Ovary (tissue), 9 donors: ENCODE data around the gene SLC7A1. TPM values are rescaled to one million over a fixed set of nuclear protein-coding genes. Genes with fewer than 3 reads are reported as not detected.

Experiments
- DNase-seq, 5 donors: peaks; one replicate each; pipeline ENCODE4 v3.0.0-alpha.2; 2019 to 2020
- H3K27ac ChIP-seq, 2 donors: fragments of 200-600 bp; one replicate each; pipeline versions ENCODE4 v1.5.1 to v1.8.0; 2019 to 2022
- H3K27me3 ChIP-seq: fragments of 200-600 bp; one replicate; pipeline ENCODE4 v1.8.0; 2022
- H3K36me3 ChIP-seq: fragments of 200-600 bp; sonication (generic); one replicate; pipeline ENCODE4 v1.5.1; 2019
- H3K4me1 ChIP-seq: one replicate; pipeline ENCODE4 v1.8.1; 2013; ENCODE audit warnings: mild to moderate bottlenecking, moderate library complexity; ENCODE audit not compliant: insufficient read depth
- H3K4me3 ChIP-seq: fragments of 200-600 bp; sonication (generic); one replicate; pipeline ENCODE4 v1.5.1; 2017
- H3K9me3 ChIP-seq, 2 donors: fragments of 200-600 bp in 1 of 2; sonication (generic) in 1 of 2; one replicate each; pipeline versions ENCODE4 v1.5.1 to v1.8.1; 2013 to 2019; ENCODE audit warnings: mild to moderate bottlenecking in 1 of 2, moderate library complexity in 1 of 2
- CTCF ChIP-seq, 3 donors: fragments of 450-650 bp in 2 of 3; fragments of 200-600 bp in 1 of 3; IDR thresholded peaks; one replicate each; pipeline versions ENCODE4 v1.5.1 to v1.8.0; 2016 to 2022; ENCODE audit warnings: antibody characterized with exemption in 3 of 3, mild to moderate bottlenecking in 1 of 3
- EP300 ChIP-seq: sonication (generic); formaldehyde crosslinking; IDR thresholded peaks from one replicate; pipeline ENCODE4 v1.6.1; 2017; ENCODE audit warnings: antibody characterized with exemption
- POLR2A ChIP-seq: fragments of 450-650 bp; IDR thresholded peaks from one replicate; pipeline ENCODE4 v1.6.1; 2017; ENCODE audit warnings: antibody characterized with exemption, mild to moderate bottlenecking, moderate library complexity
- WGBS, 3 donors: extraction: QIAGEN DNeasy Blood & Tissue Kit in 1 of 3; methylation state at CpG; one replicate each; pipeline versions ENCODE4 v1.1.5 to v1.1.7; 2013 to 2017; 5-methylcytosine and 5-hydroxymethylcytosine counted together
- intact Hi-C, 4 donors: fragments of 100-400 bp; cut with DNase I; formaldehyde crosslinking; loops; one replicate each; pipeline versions ENCODE4 v1.11.0 to v1.15.1; 2022 to 2023
- polyA plus RNA-seq, 2 donors: library from polyadenylated mRNA; stranded (reverse); fragments of 200-250 nt in 1 of 2; fragments of 350-450 nt in 1 of 2; fragmentation: Illumina TruSeq in 1 of 2; extraction: RNeasy Lipid Tissue Mini Kit (QIAGEN cat#74804) in 1 of 2; gene quantifications; one replicate each; pipeline ENCODE4 v1.2.3, GENCODE V29; 2013 to 2014
- total RNA-seq, 7 donors: library from RNA; depleted of rRNA in 2 of 7; stranded (reverse); fragments of >200 nt in 2 of 7; fragmentation: NEBNext Ultra II Directional in 3 of 7; extraction: Animal tissue kit (Norgen Biotek cat#: 25700) in 3 of 7; gene quantifications; one replicate each; pipeline versions ENCODE4 v1.1.0 to v1.2.4, GENCODE V29; 2016 to 2023
- donor health status: DM: no; HTN: no; CAD: no; lungs with moderate emphysema.
- donor health status: DM: no; HTN: no; CAD: no.
- donor health status: Bipolar disorder and iron deficiency.
- donor health status: DM: yes; HTN: yes; CAD: no.
- donor health status: DM: no; HTN: no; CAD: no.
- donor health status: DM: yes; HTN: yes; CAD: no.

Gene SLC7A1
- total and polyA plus RNA-seq, 9 donors: 3.3 to 98.7 (median 14.0) TPM

- 78 to 90% (median 86%) methylated on average over 7 of the region's 7 CpGs for WGBS, 3 donors
- Histone ChIP-seq H3K27me3 (no peaks in the 10 kb centered on the region), H3K27ac (no peak overlapping the region), H3K4me3 (no peak overlapping the region), H3K4me1 (peaks cover 4% of the 10 kb centered on the region), H3K36me3 (no peaks in the 10 kb centered on the region), H3K9me3 (no peaks in the 10 kb centered on the region)
- no peak for DNase-seq
- no peak for TF ChIP-seq POLR2A
- TF ChIP-seq CTCF (IDR thresholded peaks at IDR 0.05): no peak
- no peak for TF ChIP-seq EP300
- intact Hi-C loops: no loop called here
These were observed 46.8 kb downstream of the SLC7A1 start for GRCh38 chr13:29548722-29549121.

- Histone ChIP-seq H3K36me3 (no peaks in the 10 kb centered on the region), H3K4me3 (no peak overlapping the region), H3K4me1 (peaks cover 4% of the 10 kb centered on the region), H3K27ac (no peak overlapping the region), H3K9me3 (no peaks in the 10 kb centered on the region), H3K27me3 (no peaks in the 10 kb centered on the region)
- intact Hi-C loops: no loop called here
- TF ChIP-seq POLR2A (no peak), EP300 (no peak), CTCF (IDR thresholded peaks at IDR 0.05) (no peak)
- no peak for DNase-seq
- 19 to 42% (median 29%) methylated on average over 7 of the region's 7 CpGs for WGBS, 3 donors
These were observed 48.3 kb downstream of the SLC7A1 start for GRCh38 chr13:29547153-29547552.

- H3K9me3 ChIP-seq: no peaks in the 10 kb centered on the region
- no peak for DNase-seq
- no peaks in the 10 kb centered on the region for H3K36me3 ChIP-seq
- no peak overlapping the region for H3K4me3 ChIP-seq
- no peak overlapping the region for H3K27ac ChIP-seq
- intact Hi-C loops: no loop called here
- no peak for TF ChIP-seq CTCF (IDR thresholded peaks at IDR 0.05)
- peaks cover 4% of the 10 kb centered on the region for H3K4me1 ChIP-seq
- no peaks in the 10 kb centered on the region for H3K27me3 ChIP-seq
- WGBS, 3 donors: 85 to 89% (median 87%) methylated on average over 8 of the region's 8 CpGs
These were observed 48.8 kb downstream of the SLC7A1 start for GRCh38 chr13:29546662-29547061.

GRCh38 chr13:29545988-29546387, 49.5 kb downstream of the SLC7A1 start:
- WGBS, 3 donors: 73 to 90% (median 79%) methylated on average over 8 of the region's 8 CpGs
- no peaks in the 10 kb centered on the region for H3K27me3 ChIP-seq
- no peak overlapping the region for H3K4me3 ChIP-seq
- H3K36me3 ChIP-seq: no peaks in the 10 kb centered on the region
- no peak overlapping the region for H3K27ac ChIP-seq
- DNase-seq: no peak
- intact Hi-C loops: no loop called here
- H3K4me1 ChIP-seq: peaks cover 4% of the 10 kb centered on the region
- TF ChIP-seq POLR2A (no peak), EP300 (no peak), CTCF (IDR thresholded peaks at IDR 0.05) (no peak)
- no peaks in the 10 kb centered on the region for H3K9me3 ChIP-seq
